HL-60 (cell line): Measurements from ENCODE around the gene WDR11.

ENCODE experiments used
- GABPA ChIP-seq: IDR thresholded peaks from 2 replicates; pipeline ENCODE4 v1.6.1; 2012; ENCODE audit warnings: low read depth
- TF ChIP-seq, protein P1 (sequence below): IDR thresholded peaks from one replicate; pipeline ENCODE4 v1.5.1; 2011; ENCODE audit warnings: low read length, control low read depth, inconsistent platforms; ENCODE audit not compliant: insufficient read depth

DNA sequence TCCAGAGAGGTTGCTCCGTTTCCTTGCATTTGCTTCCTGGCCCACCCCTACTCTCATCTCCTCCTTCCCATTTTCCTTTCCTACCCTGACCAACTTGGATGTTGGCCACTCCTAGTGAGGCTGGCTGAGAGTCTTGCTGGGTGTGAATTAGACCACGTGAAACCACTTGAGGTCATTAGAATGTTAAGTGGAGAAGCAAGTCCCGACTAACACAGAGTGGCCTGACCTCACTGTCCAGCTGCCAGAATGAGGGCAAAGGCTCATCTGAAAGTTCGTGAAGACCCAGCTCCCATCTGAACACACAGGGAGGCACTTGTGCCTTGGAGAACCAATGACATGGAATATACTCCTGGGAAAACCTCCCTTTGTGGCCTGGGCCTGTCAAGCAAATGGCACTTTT lies 80.8 kb downstream of the WDR11 start:
- TF ChIP-seq GABPA, result no peak
- TF ChIP-seq, protein P1, sequence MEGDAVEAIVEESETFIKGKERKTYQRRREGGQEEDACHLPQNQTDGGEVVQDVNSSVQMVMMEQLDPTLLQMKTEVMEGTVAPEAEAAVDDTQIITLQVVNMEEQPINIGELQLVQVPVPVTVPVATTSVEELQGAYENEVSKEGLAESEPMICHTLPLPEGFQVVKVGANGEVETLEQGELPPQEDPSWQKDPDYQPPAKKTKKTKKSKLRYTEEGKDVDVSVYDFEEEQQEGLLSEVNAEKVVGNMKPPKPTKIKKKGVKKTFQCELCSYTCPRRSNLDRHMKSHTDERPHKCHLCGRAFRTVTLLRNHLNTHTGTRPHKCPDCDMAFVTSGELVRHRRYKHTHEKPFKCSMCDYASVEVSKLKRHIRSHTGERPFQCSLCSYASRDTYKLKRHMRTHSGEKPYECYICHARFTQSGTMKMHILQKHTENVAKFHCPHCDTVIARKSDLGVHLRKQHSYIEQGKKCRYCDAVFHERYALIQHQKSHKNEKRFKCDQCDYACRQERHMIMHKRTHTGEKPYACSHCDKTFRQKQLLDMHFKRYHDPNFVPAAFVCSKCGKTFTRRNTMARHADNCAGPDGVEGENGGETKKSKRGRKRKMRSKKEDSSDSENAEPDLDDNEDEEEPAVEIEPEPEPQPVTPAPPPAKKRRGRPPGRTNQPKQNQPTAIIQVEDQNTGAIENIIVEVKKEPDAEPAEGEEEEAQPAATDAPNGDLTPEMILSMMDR, result no peak
